ENCODE measurements around the gene NPFF.

NPFF gene

GRCh38 chr12:53472056-53472582 is 35.2 kb downstream of the NPFF start:
- no peak for DNase-seq

DNA sequence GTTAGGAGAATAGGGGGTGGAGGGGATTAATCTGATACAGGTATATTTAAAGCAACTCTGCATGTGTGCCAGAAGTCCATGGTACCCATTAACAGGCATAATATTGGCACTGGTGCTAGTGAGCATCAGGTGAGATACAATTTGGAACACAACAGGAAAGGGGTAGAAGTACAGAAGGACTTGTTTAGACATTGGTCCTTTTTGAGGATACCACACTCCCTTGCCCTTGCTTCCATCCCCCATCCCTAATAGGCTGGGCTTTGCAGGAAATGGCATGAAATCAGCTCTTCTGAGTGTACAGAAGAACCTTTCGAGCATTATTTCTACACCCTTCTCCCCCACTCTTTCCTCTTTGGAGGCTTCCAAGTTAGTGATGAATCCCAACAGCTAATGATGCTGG is 39.0 kb downstream of the NPFF start:
- no peak for DNase-seq

- DNase-seq, result no peak
Observed at GRCh38 chr12:53467880-53468279, 39.4 kb downstream of the NPFF start.

DNA sequence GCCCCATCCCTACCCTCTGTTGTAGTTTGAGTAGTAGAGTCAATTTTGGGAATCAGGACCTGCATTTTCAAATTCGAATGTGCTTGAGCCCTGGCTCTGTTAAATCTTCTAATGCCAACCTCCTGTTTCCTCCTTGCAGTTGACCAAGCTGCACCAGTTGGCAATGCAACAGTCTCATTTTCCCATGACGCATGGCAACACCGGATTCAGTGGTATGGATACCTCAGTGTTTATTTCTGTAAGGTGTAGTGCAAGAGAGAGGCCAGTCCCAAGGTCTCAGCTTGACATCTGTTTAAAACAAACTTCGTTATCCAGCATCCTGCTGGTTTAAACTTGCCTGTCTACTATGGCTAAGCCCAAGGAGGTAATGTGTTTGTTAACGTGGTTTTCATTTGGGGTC is 40.2 kb downstream of the NPFF start:
- no peak for DNase-seq

- DNase-seq, result no peak
Observed at GRCh38 chr12:53466640-53467039, 40.6 kb downstream of the NPFF start.

GRCh38 chr12:53465679-53466078 is 41.6 kb downstream of the NPFF start:
- no peak for DNase-seq

DNA sequence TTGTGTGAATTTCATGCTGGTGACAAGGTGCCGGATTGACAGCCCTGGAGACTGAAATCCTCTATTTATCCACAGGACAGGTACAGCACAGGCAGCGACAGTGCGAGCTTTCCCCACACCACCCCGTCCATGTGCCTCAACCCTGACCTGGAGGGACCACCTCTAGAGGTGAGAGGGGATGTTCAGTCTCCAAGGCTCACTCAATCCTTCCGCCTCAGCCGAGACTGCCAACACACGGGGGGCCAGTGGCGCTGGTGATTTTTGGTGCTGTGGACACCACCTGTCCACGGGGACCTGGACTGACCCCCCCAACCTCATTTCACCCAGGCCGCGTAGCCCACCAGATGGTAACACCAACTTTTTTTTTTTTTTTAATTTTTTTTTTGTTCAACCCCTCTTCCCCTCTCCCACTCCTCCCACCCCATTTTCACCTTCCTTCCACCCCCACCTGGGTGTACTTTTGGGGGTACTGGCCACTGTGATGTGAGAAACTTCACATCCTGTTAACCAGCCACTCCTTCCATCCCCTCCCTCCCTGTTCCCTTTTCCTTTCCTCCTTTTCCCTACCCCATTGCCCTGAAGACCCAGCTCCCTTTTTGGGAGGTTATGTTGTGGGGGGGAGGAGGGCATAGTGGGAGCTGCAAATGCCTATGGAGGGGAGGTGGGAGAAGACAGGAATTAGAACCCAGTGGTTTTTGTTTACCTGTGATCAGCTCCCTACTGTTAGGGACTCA is 42.4 kb downstream of the NPFF start:
- no peak for DNase-seq

- DNase-seq, result no peak
Observed at GRCh38 chr12:53463802-53464560, 43.3 kb downstream of the NPFF start.

GRCh38 chr12:53462935-53463334 is 44.3 kb downstream of the NPFF start:
- DNase-seq, result no peak

- DNase-seq, result no peak
Observed at GRCh38 chr12:53461591-53461990, 45.7 kb downstream of the NPFF start.

DNA sequence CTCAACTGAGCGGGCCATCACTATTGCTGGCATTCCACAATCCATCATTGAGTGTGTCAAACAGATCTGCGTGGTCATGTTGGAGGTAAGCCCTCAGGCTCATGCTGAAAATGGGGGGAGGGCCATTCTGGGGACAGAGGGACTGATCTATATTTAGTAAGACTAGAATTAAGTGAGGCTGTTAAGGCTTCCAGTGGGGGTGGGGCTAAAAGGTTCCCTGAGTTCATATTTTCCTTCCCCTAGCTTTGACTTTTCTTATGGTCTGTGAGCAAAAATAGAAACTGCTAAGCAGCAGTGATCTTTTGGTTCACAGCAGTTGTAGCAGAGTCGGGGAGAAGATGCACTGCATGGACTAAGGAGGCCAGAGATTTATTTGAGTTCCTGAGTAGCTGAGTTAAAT is 46.2 kb downstream of the NPFF start:
- DNase-seq, result no peak

GRCh38 chr12:53459097-53459496 is 48.2 kb downstream of the NPFF start:
- no peak for DNase-seq

All from OCI-M1 (cell line).